Measurements from ENCODE around the gene PNLIPRP2.

PNLIPRP2 gene

GRCh38 chr10:116686632-116687031, 65.9 kb downstream of the PNLIPRP2 start:
- no peak for DNase-seq

- DNase-seq, result no peak
Measured at GRCh38 chr10:116687633-116688032, 66.9 kb downstream of the PNLIPRP2 start.

GRCh38 chr10:116688241-116688711, 67.5 kb downstream of the PNLIPRP2 start:
- DNase-seq, result no peak

- DNase-seq, result no peak
Measured at GRCh38 chr10:116688741-116689495, 68.2 kb downstream of the PNLIPRP2 start.

- DNase-seq, result no peak
Measured at GRCh38 chr10:116689744-116690143, 69.0 kb downstream of the PNLIPRP2 start.

GRCh38 chr10:116690356-116691322, 69.9 kb downstream of the PNLIPRP2 start:
- DNase-seq, result no peak

GRCh38 chr10:116691635-116692034, 70.9 kb downstream of the PNLIPRP2 start:
- DNase-seq, result no peak

GRCh38 chr10:116692225-116692624, 71.5 kb downstream of the PNLIPRP2 start:
- DNase-seq, result no peak

GRCh38 chr10:116694243-116694926, 73.6 kb downstream of the PNLIPRP2 start:
- DNase-seq, result no peak
